Erythroblast (primary cell): ENCODE data around the gene ARHGEF28.

Experiments
- GATA1 ChIP-seq: IDR thresholded peaks from 2 replicates; pipeline ENCODE4 v1.6.1; 2011; ENCODE audit warnings: low read depth, mild to moderate bottlenecking, control low read depth, low read length, moderate library complexity
- POLR2A ChIP-seq: IDR thresholded peaks from 2 replicates; pipeline ENCODE4 v1.6.1; 2011; ENCODE audit warnings: mild to moderate bottlenecking, low read length

DNA sequence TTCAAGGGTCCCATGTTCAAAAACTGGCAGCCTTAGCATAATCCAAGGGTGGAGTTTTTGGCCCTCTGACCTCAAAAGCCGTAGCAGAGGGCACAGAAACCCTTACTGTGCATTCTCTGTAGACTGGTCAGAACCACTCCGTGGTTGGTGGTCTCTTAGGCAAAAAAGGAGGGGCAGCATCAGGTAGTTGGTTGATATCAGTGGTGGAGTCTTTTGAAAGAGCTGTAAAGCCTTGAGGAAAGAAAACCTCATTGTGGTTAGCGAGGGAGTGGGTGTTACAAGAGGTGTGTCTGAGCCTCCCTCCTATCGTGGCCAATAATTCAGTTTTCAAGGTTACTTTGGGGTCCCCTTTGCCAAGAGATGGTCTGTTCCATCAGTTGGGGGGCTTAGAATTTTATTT is 40.9 kb downstream of the ARHGEF28 start:
- TF ChIP-seq POLR2A (no peak), GATA1 (no peak)
